VCaP (cell line): ENCODE results near the gene AP5Z1.

Experiments used
- H3K27ac ChIP-seq: fragments of 450-650 bp; 2 replicates; pipeline ENCODE4 v1.5.1; 2017
- CTCF ChIP-seq: fragments of 450-650 bp; conservative IDR thresholded peaks from 2 replicates; pipeline ENCODE4 v1.5.1; 2017; ENCODE audit warnings: mild to moderate bottlenecking, moderate library complexity

Gene AP5Z1

GRCh38 chr7:4818000-4818794, 42.8 kb downstream of the AP5Z1 start:
- TF ChIP-seq CTCF = no peak
- no peak overlapping the region for H3K27ac ChIP-seq

GRCh38 chr7:4819560-4820404, 44.4 kb downstream of the AP5Z1 start:
- no peak overlapping the region for H3K27ac ChIP-seq

GRCh38 chr7:4820405-4820966, 45.1 kb downstream of the AP5Z1 start:
- H3K27ac ChIP-seq = no peak overlapping the region
- TF ChIP-seq CTCF = no peak

More at GRCh38 chr7:4819560-4820404, 44.4 kb downstream of the AP5Z1 start:
- no peak for TF ChIP-seq CTCF

- TF ChIP-seq CTCF = no peak
- H3K27ac ChIP-seq = no peak overlapping the region
Measured at GRCh38 chr7:4820967-4821471, 45.6 kb downstream of the AP5Z1 start.

GRCh38 chr7:4822677-4823076, 47.3 kb downstream of the AP5Z1 start:
- no peak overlapping the region for H3K27ac ChIP-seq
- TF ChIP-seq CTCF = no peak

GRCh38 chr7:4823441-4824119, 48.2 kb downstream of the AP5Z1 start:
- no peak overlapping the region for H3K27ac ChIP-seq
- TF ChIP-seq CTCF = no peak
